Karpas-422 (cell line): Measurements from ENCODE around the gene ZFP62. TPM values are rescaled to one million over a fixed set of nuclear protein-coding genes. Genes with fewer than 3 reads are reported as not detected.

Experiments used
- DNase-seq: peaks from one replicate; pipeline ENCODE4 v3.0.0-alpha.2; 2015
- H2AFZ ChIP-seq: fragments of 200-600 bp; sonication (generic); 2 replicates; pipeline ENCODE4 v1.6.1; 2014; ENCODE audit warnings: antibody characterized with exemption, low read length, mixed read lengths
- H3K27ac ChIP-seq: fragments of 200-600 bp; sonication (generic); 2 replicates; pipeline ENCODE4 v1.5.1; 2014; ENCODE audit warnings: mild to moderate bottlenecking, low read length, moderate library complexity
- H3K27me3 ChIP-seq: fragments of 200-600 bp; sonication (generic); 2 replicates; pipeline ENCODE4 v1.6.1; 2014; ENCODE audit warnings: low read length, mixed read lengths
- H3K36me3 ChIP-seq: fragments of 200-600 bp; sonication (generic); 2 replicates; pipeline ENCODE4 v1.6.1; 2014; ENCODE audit warnings: low read length, mixed read lengths; ENCODE audit not compliant: insufficient read depth
- H3K4me1 ChIP-seq: fragments of 200-600 bp; sonication (generic); 2 replicates; pipeline ENCODE4 v1.6.1; 2014; ENCODE audit warnings: mild to moderate bottlenecking, low read length, mixed read lengths
- H3K4me2 ChIP-seq: fragments of 200-600 bp; sonication (generic); 2 replicates; pipeline ENCODE4 v1.6.1; 2014; ENCODE audit warnings: low read length, low read depth, mild to moderate bottlenecking; ENCODE audit not compliant: poor library complexity, severe bottlenecking
- H3K4me3 ChIP-seq: fragments of 200-600 bp; sonication (generic); 2 replicates; pipeline ENCODE4 v1.5.1; 2014; ENCODE audit warnings: mild to moderate bottlenecking, antibody characterized with exemption, low read length, mixed read lengths
- H3K79me2 ChIP-seq: fragments of 200-600 bp; sonication (generic); 2 replicates; pipeline ENCODE4 v1.6.1; 2014; ENCODE audit warnings: mild to moderate bottlenecking, low read length, mixed read lengths
- H3K9ac ChIP-seq: fragments of 200-600 bp; sonication (generic); 2 replicates; pipeline ENCODE4 v1.6.0; 2014; ENCODE audit warnings: low read length
- H3K9me2 ChIP-seq: fragments of 200-600 bp; sonication (generic), shearing (Covaris generic); replicated peaks from 2 replicates; pipeline ENCODE4 v1.6.0; 2014; ENCODE audit warnings: mild to moderate bottlenecking, low read length, moderate library complexity; ENCODE audit not compliant: insufficient read depth
- H3K9me3 ChIP-seq: fragments of 300-700, 200-600 bp; sonication (generic); 2 replicates; pipeline ENCODE4 v1.6.1; 2014; ENCODE audit warnings: low read length, mixed read lengths
- H4K20me1 ChIP-seq: fragments of 200-600 bp; sonication (generic); 2 replicates; pipeline ENCODE4 v1.6.1; 2014; ENCODE audit warnings: mild to moderate bottlenecking, antibody characterized with exemption, low read length, low read depth; ENCODE audit not compliant: insufficient read depth
- total RNA-seq: library from RNA; depleted of rRNA; stranded (reverse); fragments of >200 nt; shearing (Covaris generic); gene quantifications from 2 replicates; pipeline ENCODE4 v1.2.3, GENCODE V29; 2014; ENCODE audit warnings: low replicate concordance

The ZFP62 gene
- total RNA-seq, 1 experiment from 2014 or later, result 52.5 TPM

- Histone ChIP-seq H3K36me3 (peaks cover 62% of the 10 kb centered on the region), H3K4me2 (no peak overlapping the region), H2AFZ (no peak overlapping the region), H3K9me2 (no peaks in the 10 kb centered on the region), H3K9me3 (peaks cover 46% of the 10 kb centered on the region), H3K4me3 (no peak overlapping the region), H4K20me1 (no peaks in the 10 kb centered on the region), H3K27ac (no peak overlapping the region), H3K9ac (no peak overlapping the region), H3K27me3 (no peaks in the 10 kb centered on the region), H3K4me1 (no peaks in the 10 kb centered on the region), H3K79me2 (no peaks in the 10 kb centered on the region)
- DNase-seq, result no peak
Measured at GRCh38 chr5:180847026-180847425, 14.1 kb downstream of the ZFP62 start.

- Histone ChIP-seq H3K79me2 (no peaks in the 10 kb centered on the region), H3K9me2 (no peaks in the 10 kb centered on the region), H3K4me2 (no peak overlapping the region), H3K9ac (no peak overlapping the region), H4K20me1 (no peaks in the 10 kb centered on the region), H2AFZ (no peak overlapping the region), H3K4me1 (no peaks in the 10 kb centered on the region), H3K36me3 (peaks cover 40% of the 10 kb centered on the region), H3K27me3 (no peaks in the 10 kb centered on the region), H3K4me3 (no peak overlapping the region), H3K27ac (no peak overlapping the region), H3K9me3 (peaks cover 25% of the 10 kb centered on the region)
- DNase-seq, result no peak
Measured at GRCh38 chr5:180844858-180845257, 16.2 kb downstream of the ZFP62 start.

- Histone ChIP-seq H3K36me3 (peaks cover 39% of the 10 kb centered on the region), H3K4me3 (no peak overlapping the region), H3K27ac (no peak overlapping the region), H3K27me3 (no peaks in the 10 kb centered on the region), H3K4me1 (no peaks in the 10 kb centered on the region), H3K4me2 (no peak overlapping the region), H2AFZ (no peak overlapping the region), H3K9me2 (no peaks in the 10 kb centered on the region), H3K9ac (no peak overlapping the region), H3K9me3 (peaks cover 21% of the 10 kb centered on the region), H4K20me1 (no peaks in the 10 kb centered on the region), H3K79me2 (no peaks in the 10 kb centered on the region)
- DNase-seq, result no peak
Measured at GRCh38 chr5:180844432-180844831, 16.6 kb downstream of the ZFP62 start.

DNA sequence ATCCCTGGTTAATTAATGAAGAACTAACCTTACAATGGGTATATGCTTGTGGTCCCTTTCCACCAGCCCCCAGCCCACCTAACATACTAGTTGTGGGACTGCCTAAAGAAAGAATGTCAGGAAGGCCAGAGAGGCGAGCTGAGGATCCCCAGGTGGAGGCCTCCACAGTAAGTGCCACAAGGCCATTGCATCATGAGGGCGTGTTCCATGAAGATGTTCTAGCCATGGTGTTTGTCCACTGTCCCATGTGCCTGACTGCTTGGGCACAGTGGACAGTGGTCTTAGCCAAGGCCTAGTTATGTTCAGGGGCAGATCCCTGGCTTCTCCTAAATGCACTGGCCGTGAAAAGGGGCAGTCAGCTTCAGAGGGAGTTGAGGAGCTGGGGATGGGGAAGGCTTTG lies 21.1 kb downstream of the ZFP62 start:
- H3K9ac ChIP-seq, result no peak overlapping the region
- peaks cover 9% of the 10 kb centered on the region for H3K36me3 ChIP-seq
- H3K4me2 ChIP-seq, result no peak overlapping the region
- no peak overlapping the region for H3K4me3 ChIP-seq
- DNase-seq, result no peak
- H3K79me2 ChIP-seq, result peaks cover 2% of the 10 kb centered on the region; the same call in 1 of the 2 replicates
- H3K4me1 ChIP-seq, result no peaks in the 10 kb centered on the region
- H3K9me3 ChIP-seq, result no peaks in the 10 kb centered on the region; the same call in 1 of the 2 replicates
- H4K20me1 ChIP-seq, result no peaks in the 10 kb centered on the region
- H2AFZ ChIP-seq, result no peak overlapping the region
- H3K27me3 ChIP-seq, result no peaks in the 10 kb centered on the region
- H3K9me2 ChIP-seq, result no peaks in the 10 kb centered on the region
- no peak overlapping the region for H3K27ac ChIP-seq

DNA sequence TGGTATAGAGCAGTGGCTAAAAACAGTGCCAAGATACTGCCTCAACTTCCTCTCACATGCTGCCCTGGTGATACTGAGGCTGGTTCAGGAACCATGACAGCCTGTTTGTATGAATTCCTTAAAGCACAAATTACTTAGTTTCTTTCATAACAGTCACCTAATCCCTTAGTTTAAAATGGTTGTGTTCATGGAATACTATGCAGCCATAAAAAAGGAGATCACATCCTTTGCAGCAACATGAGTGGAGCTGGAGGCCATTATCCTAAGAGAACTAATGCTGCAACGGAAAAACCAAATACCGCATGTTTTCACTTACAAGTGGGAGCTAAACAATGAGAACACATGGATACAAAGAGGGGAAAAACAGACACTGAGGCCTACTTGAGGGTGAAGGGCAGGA lies 21.8 kb downstream of the ZFP62 start:
- peaks cover 6% of the 10 kb centered on the region for H3K79me2 ChIP-seq
- no peaks in the 10 kb centered on the region for H3K27me3 ChIP-seq
- no peaks in the 10 kb centered on the region; the same call in 1 of the 2 replicates for H3K9me3 ChIP-seq
- DNase-seq, result no peak
- no peaks in the 10 kb centered on the region for H3K4me1 ChIP-seq
- H3K4me2 ChIP-seq, result no peak overlapping the region
- H3K27ac ChIP-seq, result no peak overlapping the region
- no peak overlapping the region for H3K9ac ChIP-seq
- H4K20me1 ChIP-seq, result no peaks in the 10 kb centered on the region
- H3K36me3 ChIP-seq, result peaks cover 3% of the 10 kb centered on the region; the same call in 1 of the 2 replicates
- H2AFZ ChIP-seq, result no peak overlapping the region
- no peak overlapping the region for H3K4me3 ChIP-seq
- no peaks in the 10 kb centered on the region for H3K9me2 ChIP-seq

DNA sequence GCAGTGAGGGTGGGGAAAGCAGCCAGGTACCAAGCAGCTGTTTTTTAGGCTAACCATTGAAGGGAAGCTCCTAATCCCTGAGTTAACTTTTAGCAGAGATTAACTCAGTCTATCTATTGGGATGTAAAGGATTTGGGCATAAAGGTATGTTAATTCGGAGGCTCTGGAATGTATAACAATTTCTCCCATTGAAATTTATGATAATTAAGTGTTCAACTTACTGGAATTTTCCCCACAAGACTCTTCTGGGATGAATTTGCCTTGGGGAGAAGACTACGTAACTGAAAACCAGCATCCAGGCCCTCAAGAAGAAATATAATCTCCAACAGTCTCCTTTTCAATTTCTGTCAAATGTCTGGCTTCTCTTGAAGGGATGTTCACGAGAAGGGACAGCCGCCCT lies 23.6 kb downstream of the ZFP62 start:
- Histone ChIP-seq H3K79me2 (peaks cover 12% of the 10 kb centered on the region), H3K27me3 (no peaks in the 10 kb centered on the region), H3K9me3 (no peaks in the 10 kb centered on the region; the same call in 1 of the 2 replicates), H3K36me3 (peaks cover 3% of the 10 kb centered on the region; the same call in 1 of the 2 replicates), H3K4me2 (no peak overlapping the region), H3K4me1 (peaks cover 11% of the 10 kb centered on the region), H3K4me3 (no peak overlapping the region), H3K27ac (no peak overlapping the region), H3K9ac (no peak overlapping the region), H2AFZ (no peak overlapping the region), H3K9me2 (no peaks in the 10 kb centered on the region), H4K20me1 (no peaks in the 10 kb centered on the region)
- no peak for DNase-seq

GRCh38 chr5:180832638-180833068 lies 28.4 kb downstream of the ZFP62 start:
- Histone ChIP-seq H3K9ac (peak overlapping the region; percentile 94), H3K27me3 (no peaks in the 10 kb centered on the region), H2AFZ (no peak overlapping the region), H3K4me1 (peaks cover 23% of the 10 kb centered on the region), H3K9me3 (no peaks in the 10 kb centered on the region), H3K4me3 (peak overlapping the region; percentile 76), H3K27ac (peak overlapping the region; percentile 80), H3K4me2 (peak overlapping the region; percentile 94), H3K79me2 (peaks cover 34% of the 10 kb centered on the region), H3K9me2 (no peaks in the 10 kb centered on the region), H4K20me1 (0 out of 2 replicates have a peak, but pooled peaks cover 6% of the 10 kb centered on the region), H3K36me3 (peaks cover 8% of the 10 kb centered on the region; the same call in 1 of the 2 replicates)
- DNase-seq, result peak; percentile 87

DNA sequence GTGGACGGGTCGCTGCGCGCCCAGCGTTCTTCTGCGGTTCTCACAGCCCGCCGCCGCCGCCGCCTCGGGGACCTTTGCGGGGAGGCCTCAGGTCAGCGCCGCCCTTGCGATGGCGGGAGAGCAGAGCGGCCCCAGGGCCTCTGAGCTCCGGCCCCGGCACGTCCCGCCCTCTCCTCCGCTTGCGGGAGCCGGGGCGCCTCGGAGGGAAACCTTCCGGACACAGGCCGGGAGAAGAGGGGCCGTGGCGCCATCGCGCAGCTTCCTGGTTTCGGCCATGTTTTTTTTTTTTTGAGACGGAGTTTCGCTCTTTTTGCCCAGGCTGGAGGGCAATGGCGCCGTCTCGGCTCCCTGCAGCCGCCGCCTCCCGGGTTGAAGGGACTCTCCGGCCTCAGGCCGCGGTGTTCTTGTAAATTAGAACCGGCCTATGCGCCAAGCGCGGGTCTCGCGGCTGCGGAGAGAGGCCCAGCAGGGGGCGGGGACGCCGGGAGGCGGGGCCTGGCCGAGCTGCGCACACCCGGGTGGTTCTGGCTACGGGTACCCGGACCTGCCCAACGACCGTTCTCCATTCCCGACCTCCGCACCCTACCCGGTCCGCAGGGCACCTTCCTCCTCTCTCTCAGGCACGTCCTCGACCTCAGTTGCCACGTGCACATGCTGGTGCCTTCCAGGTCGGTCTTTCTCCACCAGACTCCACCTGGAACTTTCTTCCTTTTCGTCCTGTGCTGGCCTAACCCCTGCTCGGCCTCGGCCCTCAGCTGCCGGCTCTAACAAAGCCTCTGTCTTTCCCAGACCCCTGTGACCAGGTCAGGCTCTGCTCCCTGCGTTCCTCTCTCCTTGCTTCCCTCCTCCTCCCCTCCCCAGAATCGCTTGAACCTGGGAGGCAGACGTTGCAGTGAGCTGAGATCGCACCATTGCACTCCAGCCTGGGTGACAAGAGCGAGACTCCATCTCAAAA lies 29.7 kb downstream of the ZFP62 start:
- peak overlapping the region; percentile 80 for H3K27ac ChIP-seq
- peak overlapping the region; percentile 94 for H3K9ac ChIP-seq
- 0 out of 2 replicates have a peak, but pooled peaks cover 6% of the 10 kb centered on the region for H4K20me1 ChIP-seq
- H3K4me1 ChIP-seq, result peaks cover 23% of the 10 kb centered on the region
- peak; percentile 93 for DNase-seq
- peak overlapping the region; percentile 94 for H3K4me2 ChIP-seq
- peaks cover 8% of the 10 kb centered on the region; the same call in 1 of the 2 replicates for H3K36me3 ChIP-seq
- H3K9me3 ChIP-seq, result no peaks in the 10 kb centered on the region
- peak overlapping the region; percentile 76 for H3K4me3 ChIP-seq
- peaks cover 34% of the 10 kb centered on the region for H3K79me2 ChIP-seq
- H3K27me3 ChIP-seq, result no peaks in the 10 kb centered on the region
- H2AFZ ChIP-seq, result peak overlapping the region; percentile 59; the same call in 1 of the 2 replicates
- no peaks in the 10 kb centered on the region for H3K9me2 ChIP-seq
